Measurements from ENCODE around the gene PAGE1. TPM values are rescaled to one million over a fixed set of nuclear protein-coding genes. Genes with fewer than 3 reads are reported as not detected.

The PAGE1 gene
- total RNA-seq, 1 donor from 2014 or later = not detected

Other genes starting within 250 kb of the PAGE1 start
- not detected in 2 replicates for gene GAGE12C, start 163.8 kb downstream of the PAGE1 start, total RNA-seq
- not detected in 2 replicates for gene GAGE12D, start 154.3 kb downstream of the PAGE1 start, total RNA-seq
- gene GAGE12E, start 144.7 kb downstream of the PAGE1 start, total RNA-seq = not detected in 2 replicates
- gene GAGE12F, start 135.1 kb downstream of the PAGE1 start, total RNA-seq = not detected in 2 replicates
- gene GAGE12G, start 125.6 kb downstream of the PAGE1 start, total RNA-seq = not detected in 2 replicates
- gene GAGE12H, start 116.0 kb downstream of the PAGE1 start, total RNA-seq = not detected in 2 replicates
- not detected in 2 replicates for gene GAGE2A, start 106.5 kb downstream of the PAGE1 start, total RNA-seq
- gene GAGE1, start 97.0 kb downstream of the PAGE1 start, total RNA-seq = not detected in 2 replicates
- gene PAGE4, start 133.3 kb upstream of the PAGE1 start, total RNA-seq = not detected in 2 replicates
- gene USP27X, start 183.5 kb upstream of the PAGE1 start, total RNA-seq = 1.7 and 2.3 TPM in 2 replicates
- gene CLCN5, start 226.6 kb upstream of the PAGE1 start, total RNA-seq = 3.2 and 5.4 TPM in 2 replicates